Osteocyte (in vitro differentiated cells): Measurements from ENCODE around the gene MON1B. TPM values are rescaled to one million over a fixed set of nuclear protein-coding genes. Genes with fewer than 3 reads are reported as not detected.

ENCODE experiments used
- DNase-seq: peaks from one replicate; pipeline ENCODE4 v3.0.0; 2021; ENCODE audit warnings: mixed read lengths; ENCODE audit not compliant: unreplicated experiment; ENCODE audit errors: extremely low spot score
- H3K27ac Mint-ChIP-seq: one replicate; pipeline ENCODE4 v1.8.0; 2021; ENCODE audit warnings: mild to moderate bottlenecking, mixed read lengths; ENCODE audit not compliant: unreplicated experiment
- H3K27me3 Mint-ChIP-seq: one replicate; pipeline ENCODE4 v1.8.0; 2021; ENCODE audit warnings: mixed read lengths; ENCODE audit not compliant: unreplicated experiment
- H3K36me3 Mint-ChIP-seq: one replicate; pipeline ENCODE4 v1.8.0; 2021; ENCODE audit warnings: mixed read lengths; ENCODE audit not compliant: unreplicated experiment
- H3K4me1 Mint-ChIP-seq: one replicate; pipeline ENCODE4 v1.8.0; 2021; ENCODE audit warnings: mixed read lengths; ENCODE audit not compliant: unreplicated experiment
- H3K4me3 Mint-ChIP-seq: one replicate; pipeline ENCODE4 v1.8.0; 2021; ENCODE audit warnings: mild to moderate bottlenecking, moderate library complexity, mixed read lengths; ENCODE audit not compliant: unreplicated experiment
- H3K9me3 Mint-ChIP-seq: one replicate; pipeline ENCODE4 v1.8.0; 2021; ENCODE audit warnings: mixed read lengths; ENCODE audit not compliant: unreplicated experiment
- CTCF ChIP-seq: fragments of 200-600 bp; sonication (generic); IDR thresholded peaks from 2 replicates; pipeline ENCODE4 v1.5.0; 2021; ENCODE audit warnings: antibody characterized with exemption, mild to moderate bottlenecking, moderate library complexity
- total RNA-seq: library from RNA; stranded (reverse); gene quantifications from 2 replicates; pipeline ENCODE4 v1.2.1, GENCODE V29; 2021

The MON1B gene
- total RNA-seq, 1 donor from 2014 or later: 35.2 TPM

- no peaks in the 10 kb centered on the region for H3K36me3 Mint-ChIP-seq
- TF ChIP-seq CTCF: no peak
- H3K27ac Mint-ChIP-seq: no peak overlapping the region
- H3K9me3 Mint-ChIP-seq: no peaks in the 10 kb centered on the region
- peaks cover 5% of the 10 kb centered on the region for H3K4me1 Mint-ChIP-seq
- no peaks in the 10 kb centered on the region for H3K27me3 Mint-ChIP-seq
- H3K4me3 Mint-ChIP-seq: no peak overlapping the region
- DNase-seq: no peak
Measured at GRCh38 chr16:77219437-77219836, 28.4 kb downstream of the MON1B start.

GRCh38 chr16:77220427-77220826 lies 29.4 kb downstream of the MON1B start:
- no peak overlapping the region for H3K4me3 Mint-ChIP-seq
- no peak for TF ChIP-seq CTCF
- H3K27me3 Mint-ChIP-seq: peaks cover 3% of the 10 kb centered on the region
- no peaks in the 10 kb centered on the region for H3K9me3 Mint-ChIP-seq
- peaks cover 5% of the 10 kb centered on the region for H3K4me1 Mint-ChIP-seq
- no peak for DNase-seq
- H3K36me3 Mint-ChIP-seq: no peaks in the 10 kb centered on the region
- H3K27ac Mint-ChIP-seq: no peak overlapping the region

GRCh38 chr16:77221482-77221881 lies 30.5 kb downstream of the MON1B start:
- no peak overlapping the region for H3K27ac Mint-ChIP-seq
- peaks cover 7% of the 10 kb centered on the region for H3K27me3 Mint-ChIP-seq
- H3K36me3 Mint-ChIP-seq: no peaks in the 10 kb centered on the region
- TF ChIP-seq CTCF: no peak
- H3K4me3 Mint-ChIP-seq: no peak overlapping the region
- H3K4me1 Mint-ChIP-seq: peaks cover 5% of the 10 kb centered on the region
- H3K9me3 Mint-ChIP-seq: no peaks in the 10 kb centered on the region
- no peak for DNase-seq

- no peaks in the 10 kb centered on the region for H3K9me3 Mint-ChIP-seq
- H3K36me3 Mint-ChIP-seq: no peaks in the 10 kb centered on the region
Measured at GRCh38 chr16:77223184-77223583, 32.2 kb downstream of the MON1B start.

GRCh38 chr16:77225182-77225581 lies 34.2 kb downstream of the MON1B start:
- Mint-ChIP-seq H3K4me3 (no peak overlapping the region), H3K36me3 (no peaks in the 10 kb centered on the region)

More at GRCh38 chr16:77223184-77223583, 32.2 kb downstream of the MON1B start:
- Mint-ChIP-seq H3K4me1 (peaks cover 5% of the 10 kb centered on the region), H3K4me3 (no peak overlapping the region), H3K27ac (no peak overlapping the region), H3K27me3 (peaks cover 18% of the 10 kb centered on the region)
- no peak for TF ChIP-seq CTCF
- DNase-seq: no peak

More at GRCh38 chr16:77225182-77225581, 34.2 kb downstream of the MON1B start:
- no peaks in the 10 kb centered on the region for H3K9me3 Mint-ChIP-seq
- TF ChIP-seq CTCF: no peak
- peaks cover 24% of the 10 kb centered on the region for H3K27me3 Mint-ChIP-seq
- H3K4me1 Mint-ChIP-seq: peaks cover 4% of the 10 kb centered on the region
- DNase-seq: no peak
- no peak overlapping the region for H3K27ac Mint-ChIP-seq
